Muscle layer of duodenum (tissue), 2 donors: ENCODE results near the gene DNAJC9.

Source experiments
- H3K27ac ChIP-seq: one replicate; pipeline ENCODE4 v1.7.0; 2013; ENCODE audit warnings: mild to moderate bottlenecking, low read length
- H3K27me3 ChIP-seq: one replicate; pipeline ENCODE4 v1.7.0; 2013; ENCODE audit warnings: low read depth, mild to moderate bottlenecking, control low read depth, low read length
- H3K36me3 ChIP-seq, 2 donors: one replicate each; pipeline ENCODE4 v1.7.0; 2013; ENCODE audit warnings: low read length in 2 of 2, control low read depth in 1 of 2, mild to moderate bottlenecking in 1 of 2; ENCODE audit not compliant: insufficient read depth in 2 of 2, control insufficient read depth in 1 of 2
- H3K4me1 ChIP-seq, 2 donors: one replicate each; pipeline ENCODE4 v1.7.0; 2013; ENCODE audit warnings: low read length in 2 of 2, mild to moderate bottlenecking in 2 of 2, control low read depth in 1 of 2, moderate library complexity in 1 of 2; ENCODE audit not compliant: insufficient read depth in 2 of 2, control insufficient read depth in 1 of 2
- H3K4me3 ChIP-seq, 2 donors: one replicate each; pipeline ENCODE4 v1.7.0; 2013; ENCODE audit warnings: low read length in 2 of 2, low read depth in 1 of 2, mild to moderate bottlenecking in 1 of 2
- H3K9me3 ChIP-seq, 2 donors: one replicate each; pipeline ENCODE4 v1.7.0; 2013; ENCODE audit warnings: low read length in 2 of 2, control low read depth in 1 of 2, mild to moderate bottlenecking in 1 of 2; ENCODE audit not compliant: control insufficient read depth in 1 of 2
- donor health status: healthy.

Gene DNAJC9

DNA sequence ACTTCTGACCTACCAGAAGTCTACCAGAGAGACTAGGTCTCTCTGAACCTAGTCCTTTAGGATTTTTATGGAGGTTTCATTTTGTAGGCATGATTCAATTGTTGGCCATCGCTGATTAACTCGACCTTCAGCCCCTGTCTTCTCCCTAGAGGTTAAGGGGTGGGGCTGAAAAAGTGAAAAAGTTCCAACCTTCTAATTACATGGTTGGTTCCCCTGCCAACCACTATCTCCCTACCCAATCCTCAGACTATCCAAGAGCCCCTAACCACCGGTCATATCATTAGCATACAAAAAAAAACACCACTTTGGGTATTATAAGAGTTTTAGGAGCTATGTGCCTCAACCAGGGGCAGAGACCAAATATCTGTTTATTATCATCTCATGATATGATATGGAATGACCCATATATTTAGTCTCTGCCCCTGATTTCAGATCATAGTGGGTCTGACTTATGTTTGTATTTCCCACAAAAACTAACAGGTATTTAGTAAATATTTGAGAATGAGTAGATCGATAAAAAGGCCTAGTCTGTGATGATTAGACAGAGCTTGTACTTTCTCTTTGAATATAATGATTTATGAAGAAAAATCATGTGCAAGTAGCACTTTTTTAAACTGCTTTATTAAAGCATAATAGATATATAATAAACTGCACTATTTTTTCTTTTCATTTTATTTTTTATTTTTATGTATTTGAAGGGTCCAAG lies 35.8 kb downstream of the DNAJC9 start:
- Histone ChIP-seq H3K36me3 (peaks cover 12 to 18% of the 10 kb centered on the region in 2 donors), H3K27me3 (no peaks in the 10 kb centered on the region), H3K4me3 (no peak overlapping the region), H3K4me1 (no peaks in the 10 kb centered on the region), H3K27ac (no peak overlapping the region), H3K9me3 (no peaks in the 10 kb centered on the region)

- Histone ChIP-seq H3K36me3 (peaks cover 12 to 18% of the 10 kb centered on the region in 2 donors), H3K27ac (no peak overlapping the region), H3K9me3 (no peaks in the 10 kb centered on the region), H3K27me3 (no peaks in the 10 kb centered on the region), H3K4me1 (no peaks in the 10 kb centered on the region), H3K4me3 (no peak overlapping the region)
Observed at GRCh38 chr10:73210395-73211105, 36.5 kb downstream of the DNAJC9 start.

- Histone ChIP-seq H3K4me1 (no peaks in the 10 kb centered on the region), H3K27ac (no peak overlapping the region), H3K4me3 (no peak overlapping the region), H3K36me3 (peaks cover 12 to 18% of the 10 kb centered on the region in 2 donors), H3K9me3 (no peaks in the 10 kb centered on the region), H3K27me3 (no peaks in the 10 kb centered on the region)
Observed at GRCh38 chr10:73209705-73210104, 37.4 kb downstream of the DNAJC9 start.

DNA sequence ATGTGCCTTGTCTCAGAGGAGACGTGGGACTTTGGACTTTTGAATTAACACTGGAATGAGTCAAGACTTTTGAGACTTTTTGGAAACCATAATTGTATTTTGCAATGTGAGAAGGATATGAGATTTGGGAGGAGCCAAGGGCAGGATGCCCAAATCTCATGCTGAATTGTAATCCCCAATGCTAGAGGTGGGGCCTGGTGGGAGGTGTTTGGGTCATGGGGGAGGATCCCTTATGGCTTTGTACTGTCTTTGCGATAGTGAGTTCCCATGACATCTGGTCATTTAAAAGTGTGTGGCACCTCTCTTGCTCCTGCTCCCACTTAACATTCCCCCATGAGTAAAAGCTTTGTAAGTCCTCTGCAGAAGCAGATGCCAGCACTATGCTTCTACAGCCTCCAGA lies 39.2 kb downstream of the DNAJC9 start:
- Histone ChIP-seq H3K36me3 (peaks cover 12 to 18% of the 10 kb centered on the region in 2 donors), H3K4me3 (no peak overlapping the region), H3K27ac (no peak overlapping the region)

GRCh38 chr10:73206385-73206784 lies 40.7 kb downstream of the DNAJC9 start:
- H3K4me1 ChIP-seq: no peaks in the 10 kb centered on the region
- peaks cover 12 to 18% of the 10 kb centered on the region in 2 donors for H3K36me3 ChIP-seq
- H3K27me3 ChIP-seq: no peaks in the 10 kb centered on the region
- no peak overlapping the region for H3K4me3 ChIP-seq
- no peaks in the 10 kb centered on the region for H3K9me3 ChIP-seq
- no peak overlapping the region for H3K27ac ChIP-seq

More for the DNA sequence above, 39.2 kb downstream of the DNAJC9 start:
- Histone ChIP-seq H3K27me3 (no peaks in the 10 kb centered on the region), H3K9me3 (no peaks in the 10 kb centered on the region), H3K4me1 (no peaks in the 10 kb centered on the region)

DNA sequence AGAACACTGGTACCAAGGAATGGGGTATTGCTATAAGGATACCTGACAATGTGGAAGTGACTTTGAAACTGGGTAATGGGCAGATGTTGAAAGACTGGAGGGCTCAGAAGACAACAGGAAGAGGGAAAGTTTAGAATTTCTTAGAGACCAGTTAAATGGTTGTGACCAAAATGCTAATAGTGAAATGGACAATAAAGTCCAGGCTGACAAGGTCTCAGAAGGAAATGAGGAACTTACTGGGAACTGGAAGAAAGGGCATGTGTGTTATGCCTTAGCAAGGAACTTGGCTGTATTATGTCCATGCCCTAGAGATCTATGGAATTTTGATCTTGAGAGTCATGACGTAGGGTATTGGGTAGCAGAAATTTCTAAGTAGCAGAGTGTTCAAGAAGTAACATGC lies 41.2 kb downstream of the DNAJC9 start:
- Histone ChIP-seq H3K36me3 (peaks cover 9 to 13% of the 10 kb centered on the region in 2 donors), H3K27me3 (no peaks in the 10 kb centered on the region), H3K27ac (no peak overlapping the region), H3K4me1 (no peaks in the 10 kb centered on the region), H3K9me3 (no peaks in the 10 kb centered on the region), H3K4me3 (no peak overlapping the region)

GRCh38 chr10:73205081-73205480 lies 42.0 kb downstream of the DNAJC9 start:
- H3K27me3 ChIP-seq: no peaks in the 10 kb centered on the region
- H3K4me1 ChIP-seq: no peaks in the 10 kb centered on the region
- H3K27ac ChIP-seq: no peak overlapping the region
- H3K9me3 ChIP-seq: no peaks in the 10 kb centered on the region
- H3K36me3 ChIP-seq: peaks cover 10 to 11% of the 10 kb centered on the region in 2 donors
- H3K4me3 ChIP-seq: no peak overlapping the region
